Spinal cord (tissue), 10 donors: ENCODE measurements around the gene RFT1. TPM values are rescaled to one million over a fixed set of nuclear protein-coding genes. Genes with fewer than 3 reads are reported as not detected.

ENCODE experiments used
- DNase-seq, 6 donors: peaks; one replicate each; pipeline versions ENCODE4 v3.0.0 to v3.0.0-alpha.2; 2013 to 2015; ENCODE audit warnings: low spot score in 6 of 6, low read depth in 4 of 6
- H3K27ac ChIP-seq: one replicate; pipeline ENCODE4 v1.5.1; 2013; ENCODE audit warnings: low read depth, low read length, control low read depth
- H3K27me3 ChIP-seq: one replicate; pipeline ENCODE4 v1.6.1; 2013; ENCODE audit warnings: low read length; ENCODE audit not compliant: control insufficient read depth, insufficient read depth
- H3K36me3 ChIP-seq: one replicate; pipeline ENCODE4 v1.6.1; 2013; ENCODE audit warnings: low read length; ENCODE audit not compliant: control insufficient read depth, insufficient read depth
- H3K4me1 ChIP-seq: one replicate; pipeline ENCODE4 v1.6.1; 2013; ENCODE audit warnings: low read length; ENCODE audit not compliant: control insufficient read depth, insufficient read depth
- H3K4me3 ChIP-seq: one replicate; pipeline ENCODE4 v1.5.1; 2013; ENCODE audit warnings: low read depth, low read length, control low read depth
- H3K9me3 ChIP-seq: one replicate; pipeline ENCODE4 v1.6.1; 2013; ENCODE audit warnings: low read length; ENCODE audit not compliant: control insufficient read depth, insufficient read depth
- WGBS: methylation state at CpG from one replicate; pipeline ENCODE4 v1.1.5; 2013; ENCODE audit warnings: missing lambda C conversion rate; ENCODE audit not compliant: insufficient coverage; 5-methylcytosine and 5-hydroxymethylcytosine counted together
- polyA plus RNA-seq, 2 donors: library from polyadenylated mRNA; unstranded; fragments of 120-200 nt; gene quantifications; one replicate each; pipeline ENCODE4 v1.2.1, GENCODE V29; 2013; ENCODE audit not compliant: insufficient read length in 2 of 2
- total RNA-seq, 2 donors: library from RNA; depleted of rRNA in 1 of 2; stranded (reverse); fragments of 120-200 nt in 1 of 2; fragments of >200 nt in 1 of 2; gene quantifications; one replicate each; pipeline versions ENCODE4 v1.2.3 to v1.2.4, GENCODE V29; 2013 to 2014
- donor health status: healthy.

RFT1 gene
- total and polyA plus RNA-seq, 4 donors, result 10.8 to 18.3 (median 14.7) TPM

DNA sequence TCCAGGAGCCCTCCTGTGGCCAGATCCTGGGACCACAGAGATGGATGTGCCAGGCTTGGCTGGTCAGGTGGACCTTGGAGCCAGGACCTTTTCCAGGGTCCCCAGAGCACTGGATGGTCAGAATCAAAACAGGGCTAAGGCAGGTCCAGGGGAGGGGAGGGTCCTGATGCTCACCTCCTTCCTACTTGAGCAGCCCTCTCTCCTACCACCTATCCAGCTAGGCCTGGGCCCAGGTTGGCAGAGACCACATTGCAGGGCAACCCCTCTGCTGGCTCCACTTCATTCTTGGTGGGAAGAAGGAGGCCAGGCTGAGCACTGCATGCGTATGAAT is 55.9 kb downstream of the RFT1 start:
- H3K27me3 ChIP-seq, result no peaks in the 10 kb centered on the region
- H3K9me3 ChIP-seq, result no peaks in the 10 kb centered on the region
- DNase-seq, result no peak
- peaks cover 9% of the 10 kb centered on the region for H3K36me3 ChIP-seq
- 91% methylated on average over 1 of the region's 1 CpG for WGBS
- H3K4me1 ChIP-seq, result peaks cover 45% of the 10 kb centered on the region
- no peak overlapping the region for H3K4me3 ChIP-seq
- no peak overlapping the region for H3K27ac ChIP-seq

DNA sequence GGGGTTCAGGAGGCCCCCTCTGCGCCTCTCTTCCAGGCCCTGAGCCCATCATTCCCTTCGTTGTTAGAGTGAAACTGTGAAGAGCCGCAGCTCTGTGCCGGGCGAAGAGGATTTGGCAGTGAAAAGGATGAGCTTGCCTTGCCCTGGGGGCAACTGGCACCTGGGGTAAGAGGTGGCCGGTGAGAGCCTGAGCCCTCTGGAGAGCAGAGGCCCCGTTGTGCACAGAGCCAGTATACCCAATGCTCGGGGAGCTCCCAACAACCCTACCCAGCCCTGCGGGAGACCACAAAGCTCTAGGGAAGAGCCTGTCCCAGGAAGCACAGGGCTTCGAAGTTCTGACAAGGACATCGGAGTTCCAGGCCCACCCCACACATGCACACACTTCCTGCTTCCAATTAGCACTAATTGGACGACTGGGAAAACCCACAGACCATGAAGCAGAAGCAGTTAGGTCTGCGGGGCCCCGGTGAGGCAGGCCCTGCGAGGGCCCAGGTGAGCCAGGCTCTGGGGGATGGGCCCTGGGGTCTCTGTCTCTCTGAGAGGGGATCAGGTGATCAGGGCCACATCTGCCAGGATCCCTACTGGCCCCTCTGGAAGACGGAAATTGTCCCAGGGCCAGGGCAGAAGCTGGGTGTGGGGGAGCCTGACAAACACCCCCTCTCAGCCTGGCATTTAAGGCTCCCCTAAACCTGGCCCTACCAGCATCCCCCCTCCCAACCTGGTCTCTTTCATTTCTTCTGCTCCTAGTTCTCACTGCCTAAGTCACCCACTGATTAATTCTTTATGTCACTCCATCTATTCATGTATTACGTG is 56.5 kb downstream of the RFT1 start:
- H3K4me3 ChIP-seq, result peak overlapping the region; percentile 62
- DNase-seq, result peak in 1 of 6 donors; percentile 36
- peaks cover 45% of the 10 kb centered on the region for H3K4me1 ChIP-seq
- H3K27ac ChIP-seq, result no peak overlapping the region
- H3K9me3 ChIP-seq, result no peaks in the 10 kb centered on the region
- 69% methylated on average over 14 of the region's 17 CpGs for WGBS
- peaks cover 9% of the 10 kb centered on the region for H3K36me3 ChIP-seq
- no peaks in the 10 kb centered on the region for H3K27me3 ChIP-seq

DNA sequence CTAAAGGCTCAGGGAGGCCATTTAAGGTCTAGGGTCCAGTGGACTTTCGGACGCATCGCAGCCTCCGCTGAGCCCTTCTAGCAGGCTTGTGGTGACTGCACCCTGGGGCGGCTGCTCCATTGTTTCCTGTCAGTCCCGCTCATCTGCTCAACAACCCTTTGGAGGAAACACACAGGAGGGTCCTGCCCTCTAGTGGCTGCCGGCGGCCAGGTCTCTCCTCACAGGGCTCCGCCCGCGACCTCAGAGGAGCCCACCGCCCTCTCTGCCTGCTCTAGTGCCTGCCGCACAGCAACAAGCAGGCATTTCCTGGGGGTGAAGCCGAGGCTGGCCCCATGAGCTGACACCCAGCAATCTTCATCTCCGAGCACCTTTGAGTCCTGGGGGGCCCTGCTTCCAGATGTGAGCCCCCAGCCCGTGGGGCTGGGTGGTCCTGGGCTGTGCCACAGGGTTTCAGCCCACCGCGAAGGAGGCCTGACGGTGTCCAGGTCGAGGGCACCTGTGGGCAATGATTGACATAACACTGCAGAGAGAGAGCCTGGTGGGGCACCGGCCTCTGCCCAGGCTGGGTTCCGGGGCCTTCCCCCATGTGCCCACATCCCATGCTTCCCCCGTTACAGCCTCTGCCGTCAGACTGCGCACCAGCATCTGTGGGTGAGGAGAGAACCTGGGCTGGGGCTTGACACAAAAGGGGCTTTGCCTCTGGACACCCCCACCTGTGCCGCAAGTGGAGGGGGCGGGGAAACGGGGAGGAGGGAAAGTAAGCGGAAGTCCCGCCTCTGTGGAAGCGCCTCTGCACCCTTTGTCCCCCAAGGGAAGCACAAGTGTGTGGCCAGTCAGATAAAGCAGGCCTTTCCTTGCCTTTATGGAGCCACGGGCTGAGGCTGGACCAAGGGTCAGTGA is 57.3 kb downstream of the RFT1 start:
- WGBS, result 12% methylated on average over 31 of the region's 32 CpGs
- H3K4me3 ChIP-seq, result peak overlapping the region; percentile 62

DNA sequence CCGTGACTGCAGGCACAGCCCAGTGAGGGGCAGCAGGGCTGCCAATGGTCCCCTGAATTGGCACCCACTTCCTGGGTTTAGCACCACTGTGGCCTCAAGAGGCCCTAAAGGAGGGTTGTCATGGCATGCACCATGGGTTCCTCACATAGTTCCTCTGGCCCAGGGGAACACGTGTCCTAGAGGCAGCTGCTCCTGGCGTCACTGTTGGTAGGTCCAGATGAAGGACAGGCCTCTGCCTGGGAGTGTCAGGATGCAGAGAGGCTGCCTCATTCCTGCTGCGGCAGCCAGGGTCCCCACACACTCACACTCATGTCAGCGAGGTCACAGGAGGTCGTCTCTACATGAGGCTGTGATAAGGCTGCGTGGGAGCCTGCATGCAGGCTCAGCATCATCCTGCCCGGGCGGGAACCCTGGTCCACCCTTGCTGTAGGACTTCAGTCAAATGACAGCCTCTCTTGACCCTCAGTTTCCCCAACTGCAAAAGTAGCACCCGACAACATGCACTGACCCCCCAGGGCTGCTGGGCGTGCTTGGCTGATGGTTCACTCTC is 58.3 kb downstream of the RFT1 start:
- Histone ChIP-seq H3K4me1 (peaks cover 41% of the 10 kb centered on the region), H3K27ac (no peak overlapping the region), H3K4me3 (peak overlapping the region; percentile 62), H3K9me3 (no peaks in the 10 kb centered on the region), H3K36me3 (peaks cover 6% of the 10 kb centered on the region), H3K27me3 (no peaks in the 10 kb centered on the region)
- WGBS, result 88% methylated on average over 8 of the region's 11 CpGs
- no peak for DNase-seq

More for the DNA sequence above, 57.3 kb downstream of the RFT1 start:
- Histone ChIP-seq H3K27me3 (no peaks in the 10 kb centered on the region), H3K9me3 (no peaks in the 10 kb centered on the region), H3K4me1 (peaks cover 45% of the 10 kb centered on the region), H3K36me3 (peaks cover 9% of the 10 kb centered on the region), H3K27ac (no peak overlapping the region)
- peak in 5 of 6 donors; percentile 52 to 93 (median 64) for DNase-seq

DNA sequence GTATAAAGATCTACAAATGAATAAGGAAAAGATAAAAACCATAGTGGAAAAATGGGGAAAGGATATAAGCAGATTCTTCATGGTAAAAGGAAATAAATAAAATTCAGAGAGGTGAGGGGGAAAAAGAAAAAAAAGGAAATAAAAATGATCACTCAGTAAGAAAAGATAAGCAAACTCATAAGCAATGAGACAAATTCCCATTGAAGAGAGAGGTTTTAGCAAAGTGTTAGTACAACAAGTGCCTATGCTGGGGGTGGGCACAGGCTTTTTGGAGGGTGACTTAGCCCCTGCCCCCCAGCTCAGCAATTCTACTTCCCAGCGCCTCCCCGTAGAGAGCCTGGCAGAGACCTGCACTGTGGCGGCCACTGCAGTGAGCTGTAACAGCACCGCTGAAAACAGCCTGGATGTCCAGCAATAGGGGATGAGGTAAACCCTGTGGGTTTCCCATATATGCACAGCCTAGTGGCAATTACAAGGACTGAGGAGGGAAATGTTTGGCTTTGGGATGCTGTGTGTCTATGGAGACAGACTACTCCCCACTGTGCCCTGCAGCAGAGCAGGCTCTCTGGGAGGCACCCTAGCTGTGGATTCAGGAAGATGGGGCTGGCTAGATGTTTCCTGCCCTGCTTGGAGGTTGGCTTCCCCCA is 60.7 kb downstream of the RFT1 start:
- peaks cover 6% of the 10 kb centered on the region for H3K36me3 ChIP-seq
- H3K4me1 ChIP-seq, result peaks cover 30% of the 10 kb centered on the region
- H3K9me3 ChIP-seq, result no peaks in the 10 kb centered on the region
- DNase-seq, result no peak
- WGBS, result 26% methylated on average over 4 of the region's 4 CpGs
- no peaks in the 10 kb centered on the region for H3K27me3 ChIP-seq
- no peak overlapping the region for H3K4me3 ChIP-seq
- no peak overlapping the region for H3K27ac ChIP-seq

DNA sequence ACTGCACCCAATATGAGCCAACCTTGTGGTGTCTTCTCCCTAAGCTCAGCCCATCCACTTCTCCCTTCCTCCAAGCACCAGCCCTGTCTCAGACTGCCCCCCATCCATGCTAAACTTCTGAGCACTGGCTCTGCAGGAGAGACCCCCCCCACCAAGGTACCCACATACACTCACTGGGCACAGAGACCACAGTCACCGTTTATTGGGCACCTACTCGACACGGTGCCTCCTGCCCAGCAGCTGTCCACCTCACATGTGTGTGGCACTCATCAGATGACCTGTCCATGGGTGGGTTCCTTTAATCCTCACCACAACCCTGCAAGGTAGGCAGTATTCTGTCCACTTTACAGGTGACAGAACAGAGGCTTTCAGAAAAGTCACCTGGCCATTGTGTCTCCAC is 62.1 kb downstream of the RFT1 start:
- Histone ChIP-seq H3K9me3 (no peaks in the 10 kb centered on the region), H3K4me3 (no peak overlapping the region), H3K36me3 (peaks cover 3% of the 10 kb centered on the region), H3K27me3 (no peaks in the 10 kb centered on the region), H3K4me1 (peaks cover 16% of the 10 kb centered on the region), H3K27ac (no peak overlapping the region)
- WGBS, result 100% methylated on average over 3 of the region's 3 CpGs
- DNase-seq, result no peak

DNA sequence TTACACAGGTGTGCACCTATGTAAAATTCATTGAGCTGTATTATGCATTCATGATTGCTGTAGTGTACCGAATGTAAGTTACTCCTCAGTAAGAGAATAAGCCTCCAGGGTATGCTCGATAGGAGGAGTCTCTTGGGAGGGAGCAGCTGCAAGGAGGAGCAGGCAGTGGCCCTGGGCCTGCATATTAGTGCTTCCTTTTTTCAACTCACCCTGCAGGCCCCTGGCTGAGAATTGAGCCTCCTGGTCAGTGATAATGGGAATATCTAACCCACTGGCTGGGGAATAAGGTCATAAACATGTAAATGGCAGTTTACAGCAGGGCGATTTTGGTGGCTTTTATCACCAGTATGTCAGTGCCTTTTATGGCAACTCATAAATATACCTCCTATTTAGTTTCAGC is 62.7 kb downstream of the RFT1 start:
- no peak overlapping the region for H3K27ac ChIP-seq
- DNase-seq, result peak in 1 of 6 donors; percentile 13
- H3K27me3 ChIP-seq, result no peaks in the 10 kb centered on the region
- no peak overlapping the region for H3K4me3 ChIP-seq
- 24% methylated on average over 2 of the region's 3 CpGs for WGBS
- H3K4me1 ChIP-seq, result peaks cover 10% of the 10 kb centered on the region
- H3K36me3 ChIP-seq, result no peaks in the 10 kb centered on the region
- no peaks in the 10 kb centered on the region for H3K9me3 ChIP-seq

DNA sequence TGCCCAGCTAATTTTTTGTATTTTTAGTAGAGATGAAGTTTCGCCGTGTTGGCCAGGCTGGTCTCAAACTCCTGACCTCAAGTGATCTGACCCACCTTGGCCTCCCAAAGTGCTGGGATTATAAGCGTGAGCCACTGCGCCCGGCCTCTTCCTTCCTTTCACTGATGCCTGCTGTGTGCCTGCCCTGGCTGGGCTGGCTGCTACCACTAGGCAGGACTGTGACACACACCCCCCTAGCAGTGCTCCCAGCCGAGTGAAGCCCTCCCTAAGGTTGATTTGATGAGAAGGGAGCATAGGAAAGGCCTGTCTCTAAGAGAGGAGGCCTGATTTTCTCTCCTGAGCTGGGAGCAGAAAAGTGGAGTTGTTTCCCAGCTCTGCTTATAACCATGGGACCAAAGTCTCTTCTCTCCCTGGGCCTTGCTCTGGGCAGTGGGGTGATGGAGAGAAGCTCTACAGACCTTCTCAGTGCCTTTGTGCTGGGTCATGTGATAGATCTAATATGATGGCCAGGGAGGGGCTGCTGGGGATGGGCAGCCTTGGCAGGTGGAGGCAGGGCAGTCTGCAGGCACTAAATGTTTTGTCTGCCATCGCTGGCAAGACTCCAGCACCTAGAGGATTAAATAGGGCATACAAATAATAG is 64.3 kb downstream of the RFT1 start:
- no peak for DNase-seq
- WGBS, result 87% methylated on average over 6 of the region's 7 CpGs

DNA sequence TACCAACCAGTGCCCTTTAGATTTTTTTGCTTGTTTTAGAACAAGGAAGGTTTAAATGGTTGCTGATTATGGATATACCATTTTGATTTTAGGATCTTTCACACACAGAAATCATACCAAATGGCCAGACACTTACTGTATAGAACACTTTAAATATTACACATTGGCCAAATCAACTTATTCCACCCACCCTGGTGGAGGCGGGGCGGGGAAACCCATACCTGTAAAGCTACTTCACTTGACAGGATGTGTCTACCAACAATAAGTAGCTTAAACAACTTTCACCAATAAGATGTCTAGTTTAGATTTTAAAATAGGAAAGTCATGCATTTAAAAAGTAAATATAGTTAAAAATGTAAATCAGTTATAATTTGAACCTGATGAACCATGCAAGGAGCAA is 67.3 kb downstream of the RFT1 start:
- H3K27ac ChIP-seq, result no peak overlapping the region
- no peaks in the 10 kb centered on the region for H3K27me3 ChIP-seq
- no peak for DNase-seq
- H3K4me1 ChIP-seq, result no peaks in the 10 kb centered on the region
- no CpG with 5 or more reads among the region's 2 CpGs for WGBS
- H3K36me3 ChIP-seq, result no peaks in the 10 kb centered on the region
- no peaks in the 10 kb centered on the region for H3K9me3 ChIP-seq
- H3K4me3 ChIP-seq, result no peak overlapping the region

More for the DNA sequence above, 64.3 kb downstream of the RFT1 start:
- H3K27me3 ChIP-seq, result no peaks in the 10 kb centered on the region
- H3K27ac ChIP-seq, result no peak overlapping the region
- H3K9me3 ChIP-seq, result no peaks in the 10 kb centered on the region
- no peaks in the 10 kb centered on the region for H3K36me3 ChIP-seq
- no peak overlapping the region for H3K4me3 ChIP-seq
- H3K4me1 ChIP-seq, result peaks cover 3% of the 10 kb centered on the region
